Neutrophil (primary cell): Measurements from ENCODE around the gene CLCN3.

Source experiments
- H3K27ac ChIP-seq: fragments of 200-600 bp; sonication (generic); 2 replicates; pipeline ENCODE4 v1.5.1; 2016; ENCODE audit warnings: mild to moderate bottlenecking, moderate library complexity
- H3K27me3 ChIP-seq: fragments of 200-600 bp; sonication (generic); 2 replicates; pipeline ENCODE4 v1.6.0; 2016; ENCODE audit warnings: mild to moderate bottlenecking
- H3K36me3 ChIP-seq: fragments of 200-600 bp; sonication (generic); 2 replicates; pipeline ENCODE4 v1.5.1; 2017
- H3K4me1 ChIP-seq, 2 experiments: fragments of 200-600 bp in 1 of 2; sonication (generic) in 1 of 2; 1 replicate in 1 of 2; 2 replicates in 1 of 2; pipeline versions ENCODE4 v1.5.1 to v1.6.1; 2013 to 2016; ENCODE audit warnings: low read depth in 1 of 2, low read length in 1 of 2, mild to moderate bottlenecking in 1 of 2, moderate library complexity in 1 of 2; ENCODE audit not compliant: control insufficient read depth in 1 of 2, insufficient read depth in 1 of 2
- H3K4me3 ChIP-seq, 2 experiments: fragments of 200-600 bp in 1 of 2; sonication (generic) in 1 of 2; 1 replicate in 1 of 2; 2 replicates in 1 of 2; pipeline ENCODE4 v1.5.1; 2013 to 2016; ENCODE audit warnings: low read depth in 1 of 2, low read length in 1 of 2, mild to moderate bottlenecking in 1 of 2, moderate library complexity in 1 of 2
- H3K9me3 ChIP-seq: fragments of 200-600 bp; sonication (generic); 2 replicates; pipeline ENCODE4 v1.5.1; 2016
- TF ChIP-seq, protein P1 (sequence below): fragments of 200-600 bp; sonication (generic); IDR thresholded peaks from 2 replicates; pipeline ENCODE4 v1.5.1; 2016; ENCODE audit warnings: antibody characterized with exemption

The CLCN3 gene

DNA sequence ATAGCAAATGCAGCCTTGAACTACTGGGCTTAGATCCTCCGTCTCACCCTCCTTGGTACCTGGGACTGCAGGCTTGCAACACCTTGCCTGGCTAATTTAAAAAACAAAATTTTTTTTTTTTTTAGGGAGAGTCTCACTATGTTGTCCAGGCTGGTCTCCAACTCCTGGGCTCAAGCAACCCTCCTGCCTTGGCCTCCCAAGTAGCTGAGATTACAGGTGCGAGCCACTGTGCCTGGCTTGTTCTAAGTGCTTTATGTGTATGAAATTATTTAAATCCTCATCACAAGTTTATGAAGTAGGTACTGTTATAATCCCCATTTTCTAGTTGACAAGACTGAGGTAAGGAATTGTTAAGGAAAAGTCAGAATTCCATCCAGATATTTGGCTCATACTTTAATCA, 43.0 kb downstream of the CLCN3 start:
- Histone ChIP-seq H3K4me3 (no peak overlapping the region), H3K27ac (no peak overlapping the region), H3K27me3 (peaks cover 4% of the 10 kb centered on the region)

DNA sequence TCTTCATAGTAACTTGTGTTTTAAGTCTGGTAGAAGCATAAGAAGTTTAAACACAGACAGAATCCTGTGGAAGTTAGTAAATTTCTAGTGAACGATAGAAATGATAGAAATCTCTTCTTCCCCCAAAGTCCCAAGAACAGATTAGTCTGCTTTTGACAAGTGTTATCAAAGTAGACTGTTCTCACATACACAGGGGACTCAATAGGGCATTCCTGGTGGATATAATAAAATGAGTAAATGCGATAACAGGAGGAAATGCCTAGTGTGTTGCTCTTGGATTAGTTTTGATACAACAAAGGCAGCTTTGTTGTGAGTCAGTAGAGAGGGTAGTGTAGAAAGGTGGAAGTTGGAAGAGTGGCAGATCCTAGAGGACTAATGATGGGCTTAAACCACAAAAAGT, 43.5 kb downstream of the CLCN3 start:
- Histone ChIP-seq H3K27ac (no peak overlapping the region), H3K36me3 (no peaks in the 10 kb centered on the region), H3K9me3 (no peaks in the 10 kb centered on the region), H3K4me1 (peaks cover 8 to 16% of the 10 kb centered on the region in 2 experiments), H3K27me3 (peaks cover 4% of the 10 kb centered on the region), H3K4me3 (no peak overlapping the region)
- TF ChIP-seq, protein P1, sequence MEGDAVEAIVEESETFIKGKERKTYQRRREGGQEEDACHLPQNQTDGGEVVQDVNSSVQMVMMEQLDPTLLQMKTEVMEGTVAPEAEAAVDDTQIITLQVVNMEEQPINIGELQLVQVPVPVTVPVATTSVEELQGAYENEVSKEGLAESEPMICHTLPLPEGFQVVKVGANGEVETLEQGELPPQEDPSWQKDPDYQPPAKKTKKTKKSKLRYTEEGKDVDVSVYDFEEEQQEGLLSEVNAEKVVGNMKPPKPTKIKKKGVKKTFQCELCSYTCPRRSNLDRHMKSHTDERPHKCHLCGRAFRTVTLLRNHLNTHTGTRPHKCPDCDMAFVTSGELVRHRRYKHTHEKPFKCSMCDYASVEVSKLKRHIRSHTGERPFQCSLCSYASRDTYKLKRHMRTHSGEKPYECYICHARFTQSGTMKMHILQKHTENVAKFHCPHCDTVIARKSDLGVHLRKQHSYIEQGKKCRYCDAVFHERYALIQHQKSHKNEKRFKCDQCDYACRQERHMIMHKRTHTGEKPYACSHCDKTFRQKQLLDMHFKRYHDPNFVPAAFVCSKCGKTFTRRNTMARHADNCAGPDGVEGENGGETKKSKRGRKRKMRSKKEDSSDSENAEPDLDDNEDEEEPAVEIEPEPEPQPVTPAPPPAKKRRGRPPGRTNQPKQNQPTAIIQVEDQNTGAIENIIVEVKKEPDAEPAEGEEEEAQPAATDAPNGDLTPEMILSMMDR: no peak

More for the DNA sequence above, 43.0 kb downstream of the CLCN3 start:
- Histone ChIP-seq H3K4me1 (peaks cover 8 to 16% of the 10 kb centered on the region in 2 experiments), H3K36me3 (no peaks in the 10 kb centered on the region), H3K9me3 (no peaks in the 10 kb centered on the region)
- TF ChIP-seq, protein P1: no peak

- no peaks in the 10 kb centered on the region for H3K9me3 ChIP-seq
- no peak overlapping the region for H3K27ac ChIP-seq
- H3K4me3 ChIP-seq: no peak overlapping the region
- H3K4me1 ChIP-seq: peaks cover 8 to 16% of the 10 kb centered on the region in 2 experiments
- H3K27me3 ChIP-seq: peaks cover 4% of the 10 kb centered on the region
- TF ChIP-seq, protein P1: no peak
- H3K36me3 ChIP-seq: no peaks in the 10 kb centered on the region
Measured at GRCh38 chr4:169664615-169665014, 44.2 kb downstream of the CLCN3 start.

GRCh38 chr4:169665046-169665737, 44.8 kb downstream of the CLCN3 start:
- Histone ChIP-seq H3K27me3 (peaks cover 4% of the 10 kb centered on the region), H3K36me3 (no peaks in the 10 kb centered on the region), H3K4me3 (no peak overlapping the region), H3K9me3 (no peaks in the 10 kb centered on the region), H3K4me1 (peaks cover 4 to 12% of the 10 kb centered on the region in 2 experiments), H3K27ac (no peak overlapping the region)
- TF ChIP-seq, protein P1: no peak

DNA sequence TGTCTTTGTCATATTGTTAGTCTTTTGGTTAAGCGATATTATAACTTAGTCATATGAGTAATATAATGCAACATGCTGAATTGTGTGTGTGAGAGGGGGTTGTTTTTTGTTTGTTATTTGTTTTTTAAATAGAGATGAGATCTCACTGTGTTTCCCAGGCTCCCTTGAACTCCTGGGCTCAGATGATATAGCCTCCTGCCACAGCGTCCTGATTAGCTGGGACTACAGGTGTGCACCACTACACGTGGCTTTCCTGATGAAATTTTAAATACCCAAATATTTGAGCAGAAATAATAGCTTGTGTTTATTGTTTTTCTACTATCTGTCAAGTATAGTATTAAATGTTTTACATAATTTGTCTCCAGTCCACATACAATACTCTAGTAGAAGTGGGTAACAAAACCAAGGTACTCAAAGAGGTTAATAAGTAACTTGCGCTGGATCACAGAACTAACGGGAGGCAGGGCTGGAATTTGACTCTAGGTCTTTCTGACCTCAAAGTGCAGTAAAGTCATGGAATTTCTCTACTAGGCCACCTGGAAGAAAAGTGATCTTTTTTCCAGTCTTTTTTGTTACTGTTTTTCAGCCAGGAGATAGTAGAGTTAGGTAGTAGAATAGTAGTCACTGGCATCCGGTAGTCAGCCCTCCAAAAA, 47.8 kb downstream of the CLCN3 start:
- H3K4me3 ChIP-seq: no peak overlapping the region
- no peaks in the 10 kb centered on the region for H3K9me3 ChIP-seq
- peaks cover 0 to 5% of the 10 kb centered on the region in 2 experiments for H3K4me1 ChIP-seq
- H3K27me3 ChIP-seq: no peaks in the 10 kb centered on the region
- TF ChIP-seq, protein P1: no peak
- no peaks in the 10 kb centered on the region for H3K36me3 ChIP-seq
- H3K27ac ChIP-seq: no peak overlapping the region
